H9 (cell line): ENCODE data around the gene DDX24. TPM values are rescaled to one million over a fixed set of nuclear protein-coding genes. Genes with fewer than 3 reads are reported as not detected.

ENCODE experiments used
- DNase-seq: peaks from one replicate; pipeline ENCODE4 v3.0.0-alpha.2; 2017
- H2AFZ ChIP-seq: one replicate; pipeline ENCODE4 v1.6.1; 2013; ENCODE audit warnings: mild to moderate bottlenecking, low read length, control low read depth, moderate library complexity
- H2AK5ac ChIP-seq: 2 replicates; pipeline ENCODE4 v1.6.1; 2013; ENCODE audit warnings: low read length, control low read depth, mixed read lengths; ENCODE audit not compliant: insufficient read length
- H2BK120ac ChIP-seq: one replicate; pipeline ENCODE4 v1.6.1; 2013; ENCODE audit warnings: low read depth, mild to moderate bottlenecking, low read length, control low read depth, inconsistent platforms; ENCODE audit not compliant: poor library complexity, severe bottlenecking
- H2BK12ac ChIP-seq: 2 replicates; pipeline ENCODE4 v1.6.1; 2013; ENCODE audit warnings: low read length, control low read depth, mixed read lengths, low read depth; ENCODE audit not compliant: insufficient read length
- H2BK15ac ChIP-seq: 2 replicates; pipeline ENCODE4 v1.6.1; 2013; ENCODE audit warnings: low read depth, low read length, control low read depth
- H2BK20ac ChIP-seq: one replicate; pipeline ENCODE4 v1.6.1; 2013; ENCODE audit warnings: low read depth, mild to moderate bottlenecking, low read length, control low read depth, inconsistent platforms; ENCODE audit not compliant: poor library complexity, severe bottlenecking
- H2BK5ac ChIP-seq: 2 replicates; pipeline ENCODE4 v1.6.1; 2013; ENCODE audit warnings: low read length, control low read depth, mixed read lengths; ENCODE audit not compliant: insufficient read length
- H3K14ac ChIP-seq: 2 replicates; pipeline ENCODE4 v1.6.1; 2013; ENCODE audit warnings: low read length, control low read depth; ENCODE audit not compliant: insufficient read depth
- H3K18ac ChIP-seq: 2 replicates; pipeline ENCODE4 v1.6.1; 2013; ENCODE audit warnings: low read depth, mild to moderate bottlenecking, mixed read lengths, low read length, control low read depth; ENCODE audit not compliant: insufficient read length
- H3K23ac ChIP-seq: 2 replicates; pipeline ENCODE4 v1.6.1; 2013; ENCODE audit warnings: low read length, control low read depth, mixed read lengths, low read depth; ENCODE audit not compliant: insufficient read length
- H3K23me2 ChIP-seq: 2 replicates; pipeline ENCODE4 v1.6.1; 2013; ENCODE audit warnings: low read depth, mild to moderate bottlenecking, mixed read lengths, low read length, control low read depth; ENCODE audit not compliant: insufficient read length, poor library complexity, severe bottlenecking
- H3K27ac ChIP-seq: 2 replicates; pipeline ENCODE4 v1.5.1; 2013; ENCODE audit warnings: low read length, control low read depth, mixed read lengths, low read depth; ENCODE audit not compliant: insufficient read length
- H3K27me3 ChIP-seq: 2 replicates; pipeline ENCODE4 v1.6.1; 2013; ENCODE audit warnings: low read length, control low read depth, inconsistent platforms; ENCODE audit not compliant: insufficient read depth
- H3K4ac ChIP-seq: 2 replicates; pipeline ENCODE4 v1.6.1; 2013; ENCODE audit warnings: low read depth, mild to moderate bottlenecking, control low read depth, inconsistent platforms, low read length, moderate library complexity
- H3K4me1 ChIP-seq: 2 replicates; pipeline ENCODE4 v1.6.1; 2013; ENCODE audit warnings: low read length, control low read depth, inconsistent platforms; ENCODE audit not compliant: insufficient read depth
- H3K4me2 ChIP-seq: 2 replicates; pipeline ENCODE4 v1.6.1; 2013; ENCODE audit warnings: low read length, control low read depth, mixed read lengths; ENCODE audit not compliant: insufficient read length, insufficient read depth
- H3K56ac ChIP-seq: 2 replicates; pipeline ENCODE4 v1.6.1; 2013; ENCODE audit warnings: low read depth, mild to moderate bottlenecking, mixed read lengths, low read length, control low read depth; ENCODE audit not compliant: insufficient read length
- H3K79me1 ChIP-seq: 2 replicates; pipeline ENCODE4 v1.6.1; 2013; ENCODE audit warnings: low read depth, mild to moderate bottlenecking, moderate library complexity, low read length, control low read depth, inconsistent platforms; ENCODE audit not compliant: insufficient read depth, poor library complexity, severe bottlenecking
- H3K79me2 ChIP-seq: 2 replicates; pipeline ENCODE4 v1.6.1; 2013; ENCODE audit warnings: low read length, control low read depth, inconsistent platforms; ENCODE audit not compliant: insufficient read depth
- H3K9ac ChIP-seq: 2 replicates; pipeline ENCODE4 v1.6.1; 2013; ENCODE audit warnings: low read length, control low read depth, mixed read lengths; ENCODE audit not compliant: insufficient read length; ENCODE audit errors: extremely low read depth
- H3K9me3 ChIP-seq: one replicate; pipeline ENCODE4 v1.6.1; 2013; ENCODE audit warnings: low read depth, low read length, inconsistent platforms; ENCODE audit not compliant: control insufficient read depth
- H3T11ph ChIP-seq: one replicate; pipeline ENCODE4 v1.6.1; 2013; ENCODE audit warnings: mild to moderate bottlenecking, low read length, control low read depth, inconsistent platforms
- H4K20me1 ChIP-seq: one replicate; pipeline ENCODE4 v1.6.1; 2013; ENCODE audit not compliant: control insufficient read depth, insufficient read length, insufficient read depth
- H4K5ac ChIP-seq: 2 replicates; pipeline ENCODE4 v1.6.1; 2013; ENCODE audit warnings: low read depth, mild to moderate bottlenecking, mixed read lengths, low read length, control low read depth; ENCODE audit not compliant: insufficient read length
- H4K8ac ChIP-seq: replicated peaks from 2 replicates; pipeline ENCODE4 v1.6.1; 2013; ENCODE audit warnings: low read length, control low read depth, mixed read lengths, low read depth; ENCODE audit not compliant: insufficient read length
- H4K91ac ChIP-seq: 2 replicates; pipeline ENCODE4 v1.6.1; 2013; ENCODE audit warnings: low read depth, mild to moderate bottlenecking, moderate library complexity, mixed read lengths, low read length, control low read depth; ENCODE audit not compliant: insufficient read length
- H3K27ac Mint-ChIP-seq, 3 experiments: 2 replicates in 2 of 3; 3 replicates in 1 of 3; pipeline ENCODE4 v1.8.0; 2020 to 2021; ENCODE audit warnings: mixed read lengths in 3 of 3, mild to moderate bottlenecking in 1 of 3, moderate library complexity in 1 of 3
- H3K27me3 Mint-ChIP-seq: 2 replicates; pipeline ENCODE4 v1.8.0; 2021; ENCODE audit warnings: low read depth, mild to moderate bottlenecking, moderate library complexity, mixed read lengths
- H3K36me3 Mint-ChIP-seq, 3 experiments: 2 replicates in 2 of 3; 3 replicates in 1 of 3; pipeline ENCODE4 v1.8.0; 2020 to 2021; ENCODE audit warnings: low read depth in 3 of 3, mixed read lengths in 3 of 3; ENCODE audit not compliant: insufficient read depth in 1 of 3
- H3K4me1 Mint-ChIP-seq, 2 experiments: 2 replicates each; pipeline ENCODE4 v1.8.0; 2020; ENCODE audit warnings: mixed read lengths in 2 of 2
- H3K4me3 Mint-ChIP-seq, 2 experiments: 2 replicates in 1 of 2; 3 replicates in 1 of 2; pipeline ENCODE4 v1.8.0; 2020 to 2021; ENCODE audit warnings: mild to moderate bottlenecking in 2 of 2, mixed read lengths in 2 of 2, moderate library complexity in 1 of 2
- H3K9me3 Mint-ChIP-seq, 2 experiments: 2 replicates in 1 of 2; 3 replicates in 1 of 2; pipeline ENCODE4 v1.8.0; 2020; ENCODE audit warnings: mild to moderate bottlenecking in 2 of 2, mixed read lengths in 2 of 2, moderate library complexity in 1 of 2
- WGBS: extraction: QIAGEN DNeasy Blood & Tissue Kit; methylation state at CpG from one replicate; pipeline ENCODE4 v1.1.7; 2013; ENCODE audit warnings: missing lambda C conversion rate, low lambda C conversion rate, mixed read lengths; ENCODE audit not compliant: insufficient read length; ENCODE audit errors: extremely low coverage; 5-methylcytosine and 5-hydroxymethylcytosine counted together
- total RNA-seq: library from RNA; stranded (reverse); gene quantifications from 2 replicates; pipeline ENCODE4 v1.2.1, GENCODE V29; 2021
- TF ChIP-seq, protein P1 (sequence below): fragments of 200-600 bp; sonication (generic); conservative IDR thresholded peaks from 3 replicates; pipeline ENCODE4 v1.8.0; 2021; ENCODE audit warnings: antibody characterized with exemption, mild to moderate bottlenecking

DDX24 gene
- total RNA-seq, 1 experiment from 2014 or later = 172 TPM

DNA sequence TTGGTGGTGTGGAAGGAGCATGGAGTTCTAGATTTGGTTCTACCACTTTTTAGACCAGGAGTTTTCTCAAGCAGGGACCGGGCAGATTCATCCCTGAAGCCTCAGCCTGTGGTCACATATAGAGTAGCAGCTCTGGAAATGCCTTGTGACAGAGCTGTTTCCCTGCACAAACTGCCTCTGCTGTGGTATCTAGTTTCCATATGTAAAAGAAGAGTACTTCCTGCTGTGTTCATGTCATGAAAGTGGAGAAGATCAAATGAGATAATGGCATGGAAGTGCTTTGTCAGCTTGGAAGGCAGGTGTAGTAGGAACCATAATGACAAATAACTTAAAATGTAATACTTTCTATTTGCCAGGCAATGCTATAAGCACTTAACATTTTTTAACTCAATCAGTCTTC is 28.8 kb downstream of the DDX24 start:
- no peaks in the 10 kb centered on the region for H3K9me3 ChIP-seq

More for the DNA sequence above, 28.8 kb downstream of the DDX24 start:
- Mint-ChIP-seq H3K27me3 (no peaks in the 10 kb centered on the region), H3K4me1 (peaks cover 15 to 18% of the 10 kb centered on the region in 2 experiments), H3K9me3 (no peaks in the 10 kb centered on the region), H3K27ac (no peak overlapping the region; a peak in 2 of 7 replicates), H3K36me3 (peaks cover 44 to 88% (median 74%) of the 10 kb centered on the region in 3 experiments; a peak in 6 of 7 replicates), H3K4me3 (no peak overlapping the region)
- no peaks in the 10 kb centered on the region for H4K20me1 ChIP-seq
- WGBS = no CpG with 5 or more reads among the region's 1 CpG
- no peak overlapping the region for H3K56ac ChIP-seq
- H2BK12ac ChIP-seq = no peak overlapping the region
- no peak overlapping the region for H3K14ac ChIP-seq
- no peak overlapping the region for H4K5ac ChIP-seq
- no peaks in the 10 kb centered on the region for H3K27me3 ChIP-seq
- DNase-seq = no peak
- TF ChIP-seq, protein P1, sequence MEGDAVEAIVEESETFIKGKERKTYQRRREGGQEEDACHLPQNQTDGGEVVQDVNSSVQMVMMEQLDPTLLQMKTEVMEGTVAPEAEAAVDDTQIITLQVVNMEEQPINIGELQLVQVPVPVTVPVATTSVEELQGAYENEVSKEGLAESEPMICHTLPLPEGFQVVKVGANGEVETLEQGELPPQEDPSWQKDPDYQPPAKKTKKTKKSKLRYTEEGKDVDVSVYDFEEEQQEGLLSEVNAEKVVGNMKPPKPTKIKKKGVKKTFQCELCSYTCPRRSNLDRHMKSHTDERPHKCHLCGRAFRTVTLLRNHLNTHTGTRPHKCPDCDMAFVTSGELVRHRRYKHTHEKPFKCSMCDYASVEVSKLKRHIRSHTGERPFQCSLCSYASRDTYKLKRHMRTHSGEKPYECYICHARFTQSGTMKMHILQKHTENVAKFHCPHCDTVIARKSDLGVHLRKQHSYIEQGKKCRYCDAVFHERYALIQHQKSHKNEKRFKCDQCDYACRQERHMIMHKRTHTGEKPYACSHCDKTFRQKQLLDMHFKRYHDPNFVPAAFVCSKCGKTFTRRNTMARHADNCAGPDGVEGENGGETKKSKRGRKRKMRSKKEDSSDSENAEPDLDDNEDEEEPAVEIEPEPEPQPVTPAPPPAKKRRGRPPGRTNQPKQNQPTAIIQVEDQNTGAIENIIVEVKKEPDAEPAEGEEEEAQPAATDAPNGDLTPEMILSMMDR = no peak
- no peak overlapping the region for H3K23ac ChIP-seq
- no peak overlapping the region for H3K27ac ChIP-seq
- H2BK5ac ChIP-seq = no peak overlapping the region
- H2AK5ac ChIP-seq = no peak overlapping the region
- no peaks in the 10 kb centered on the region for H3K79me1 ChIP-seq
- H4K91ac ChIP-seq = no peak overlapping the region
- no peak overlapping the region for H3K18ac ChIP-seq
- no peak overlapping the region for H2BK120ac ChIP-seq
- H3T11ph ChIP-seq = no peak overlapping the region
- no peak overlapping the region for H4K8ac ChIP-seq
- H2BK15ac ChIP-seq = no peak overlapping the region
- H3K79me2 ChIP-seq = no peaks in the 10 kb centered on the region
- no peak overlapping the region for H3K4me2 ChIP-seq
- no peaks in the 10 kb centered on the region for H3K23me2 ChIP-seq
- H2AFZ ChIP-seq = no peak overlapping the region
- H3K9ac ChIP-seq = no peak overlapping the region
- H2BK20ac ChIP-seq = no peak overlapping the region
- no peak overlapping the region for H3K4ac ChIP-seq
- H3K4me1 ChIP-seq = no peaks in the 10 kb centered on the region; the same call in 1 of the 2 replicates
